Neuronal stem cell (in vitro differentiated cells): ENCODE results near the gene CCNG1.

Source experiments
- DNase-seq: peaks from one replicate; pipeline ENCODE4 v3.0.0-alpha.2; 2013; ENCODE audit warnings: low spot score
- H2AFZ ChIP-seq: one replicate; pipeline ENCODE4 v1.6.1; 2013; ENCODE audit warnings: mild to moderate bottlenecking, low read length, inconsistent platforms
- H2AK5ac ChIP-seq: 2 replicates; pipeline ENCODE4 v1.6.1; 2013; ENCODE audit warnings: low read depth, mild to moderate bottlenecking, inconsistent platforms, low read length, moderate library complexity, mixed read lengths
- H2BK120ac ChIP-seq: 2 replicates; pipeline ENCODE4 v1.6.1; 2013; ENCODE audit warnings: low read depth, mild to moderate bottlenecking, inconsistent platforms, low read length, moderate library complexity, mixed read lengths
- H2BK12ac ChIP-seq: one replicate; pipeline ENCODE4 v1.6.1; 2013; ENCODE audit warnings: low read length, inconsistent platforms
- H2BK15ac ChIP-seq: 2 replicates; pipeline ENCODE4 v1.6.1; 2013; ENCODE audit warnings: mild to moderate bottlenecking, low read length, inconsistent platforms, mixed read lengths
- H2BK5ac ChIP-seq: one replicate; pipeline ENCODE4 v1.6.1; 2013; ENCODE audit warnings: inconsistent platforms, mild to moderate bottlenecking, low read length, moderate library complexity
- H3K14ac ChIP-seq: one replicate; pipeline ENCODE4 v1.6.1; 2013; ENCODE audit warnings: low read length, inconsistent platforms
- H3K18ac ChIP-seq: 2 replicates; pipeline ENCODE4 v1.6.1; 2013; ENCODE audit warnings: low read length, inconsistent platforms
- H3K23ac ChIP-seq: 2 replicates; pipeline ENCODE4 v1.6.1; 2013; ENCODE audit warnings: low read depth, mild to moderate bottlenecking, mixed read lengths, low read length, inconsistent platforms; ENCODE audit not compliant: poor library complexity
- H3K27ac ChIP-seq: replicated peaks from 3 replicates; pipeline ENCODE4 v1.5.1; 2013; ENCODE audit warnings: low read length, inconsistent platforms
- H3K27me3 ChIP-seq, 3 experiments: 2 replicates each; pipeline ENCODE4 v1.6.1; 2013; ENCODE audit warnings: low read length in 3 of 3, mild to moderate bottlenecking in 2 of 3, inconsistent platforms in 1 of 3, low read depth in 1 of 3, mixed read lengths in 1 of 3, moderate library complexity in 1 of 3; ENCODE audit not compliant: control insufficient read depth in 3 of 3, insufficient read depth in 3 of 3
- H3K36me3 ChIP-seq, 2 donors: replicated peaks in 1 of 2; 2 replicates each; pipeline ENCODE4 v1.6.1; 2013; ENCODE audit warnings: low read length in 2 of 2; ENCODE audit not compliant: control insufficient read depth in 2 of 2, insufficient read depth in 2 of 2
- H3K4ac ChIP-seq: 2 replicates; pipeline ENCODE4 v1.6.1; 2013; ENCODE audit warnings: inconsistent platforms, mild to moderate bottlenecking, low read length, moderate library complexity
- H3K4me1 ChIP-seq, 2 donors: 1 replicate in 1 of 2; 2 replicates in 1 of 2; pipeline ENCODE4 v1.6.1; 2013; ENCODE audit warnings: low read length in 2 of 2, low read depth in 1 of 2; ENCODE audit not compliant: control insufficient read depth in 2 of 2, insufficient read depth in 1 of 2
- H3K4me2 ChIP-seq: one replicate; pipeline ENCODE4 v1.6.1; 2013; ENCODE audit warnings: mild to moderate bottlenecking, low read length, inconsistent platforms; ENCODE audit not compliant: insufficient read depth, poor library complexity, severe bottlenecking
- H3K4me3 ChIP-seq, 2 donors: 2 replicates each; pipeline ENCODE4 v1.5.1; 2013; ENCODE audit warnings: low read length in 2 of 2, mild to moderate bottlenecking in 2 of 2, inconsistent platforms in 1 of 2, moderate library complexity in 1 of 2
- H3K79me1 ChIP-seq: one replicate; pipeline ENCODE4 v1.6.1; 2013; ENCODE audit warnings: low read depth, mild to moderate bottlenecking, inconsistent platforms, low read length, moderate library complexity
- H3K9ac ChIP-seq: one replicate; pipeline ENCODE4 v1.6.1; 2013; ENCODE audit warnings: mild to moderate bottlenecking, low read depth, low read length, inconsistent platforms; ENCODE audit not compliant: poor library complexity
- H3K9me3 ChIP-seq, 2 donors: replicated peaks in 1 of 2; 2 replicates each; pipeline versions ENCODE3 to v1.6.1; 2013; ENCODE audit warnings: low read length in 2 of 2, mild to moderate bottlenecking in 2 of 2, inconsistent platforms in 1 of 2, low read depth in 1 of 2, mixed read lengths in 1 of 2, moderate library complexity in 1 of 2; ENCODE audit not compliant: control insufficient read depth in 2 of 2, insufficient read depth in 1 of 2
- H4K8ac ChIP-seq: one replicate; pipeline ENCODE4 v1.6.1; 2013; ENCODE audit warnings: low read depth, mild to moderate bottlenecking, inconsistent platforms, low read length, moderate library complexity
- H4K91ac ChIP-seq: one replicate; pipeline ENCODE4 v1.6.1; 2013; ENCODE audit warnings: low read length, low read depth, mild to moderate bottlenecking, inconsistent platforms; ENCODE audit not compliant: poor library complexity
- WGBS, 2 donors: extraction: QIAGEN DNeasy Blood & Tissue Kit; methylation state at CpG; one replicate each; pipeline ENCODE4 v1.1.7; 2013; ENCODE audit warnings: missing lambda C conversion rate in 2 of 2, mixed read lengths in 1 of 2; ENCODE audit not compliant: insufficient read length in 2 of 2, insufficient replicate concordance in 1 of 2; ENCODE audit errors: extremely low coverage in 2 of 2; 5-methylcytosine and 5-hydroxymethylcytosine counted together

Gene CCNG1

GRCh38 chr5:163447191-163447590 is 9.8 kb downstream of the CCNG1 start:
- H3K27me3 ChIP-seq: no peaks in the 10 kb centered on the region
- no peaks in the 10 kb centered on the region for H3K79me1 ChIP-seq
- H4K8ac ChIP-seq: no peak overlapping the region
- H4K91ac ChIP-seq: no peak overlapping the region
- no peak overlapping the region for H2BK15ac ChIP-seq
- no peak overlapping the region for H3K4me3 ChIP-seq
- no peak overlapping the region for H3K14ac ChIP-seq
- peaks cover 0 to 8% of the 10 kb centered on the region in 2 donors for H3K9me3 ChIP-seq
- H3K9ac ChIP-seq: no peak overlapping the region
- H3K27ac ChIP-seq: no peak overlapping the region
- no peak overlapping the region for H2AK5ac ChIP-seq
- H3K18ac ChIP-seq: no peak overlapping the region
- no peaks in the 10 kb centered on the region for H3K4me1 ChIP-seq
- peaks cover 17 to 100% of the 10 kb centered on the region in 2 donors for H3K36me3 ChIP-seq
- no peak overlapping the region for H2BK12ac ChIP-seq
- no peak for DNase-seq
- no peak overlapping the region for H3K4ac ChIP-seq
- no peak overlapping the region for H2BK120ac ChIP-seq
- no peak overlapping the region for H2BK5ac ChIP-seq
- no peak overlapping the region for H3K4me2 ChIP-seq
- H3K23ac ChIP-seq: no peak overlapping the region
- H2AFZ ChIP-seq: no peak overlapping the region

GRCh38 chr5:163447875-163448274 is 10.5 kb downstream of the CCNG1 start:
- Histone ChIP-seq H4K8ac (no peak overlapping the region), H3K27ac (no peak overlapping the region), H2BK15ac (no peak overlapping the region), H3K27me3 (no peaks in the 10 kb centered on the region), H2BK5ac (no peak overlapping the region), H3K4me2 (no peak overlapping the region), H3K14ac (no peak overlapping the region), H3K4me3 (no peak overlapping the region), H3K23ac (no peak overlapping the region), H2AK5ac (no peak overlapping the region), H3K9me3 (peaks cover 0 to 8% of the 10 kb centered on the region in 2 donors), H2BK12ac (no peak overlapping the region), H4K91ac (no peak overlapping the region), H3K9ac (no peak overlapping the region), H2AFZ (no peak overlapping the region), H2BK120ac (no peak overlapping the region), H3K79me1 (no peaks in the 10 kb centered on the region), H3K4ac (no peak overlapping the region), H3K4me1 (no peaks in the 10 kb centered on the region), H3K36me3 (peaks cover 15 to 100% of the 10 kb centered on the region in 2 donors), H3K18ac (no peak overlapping the region)
- no peak for DNase-seq
- WGBS, 2 donors: no CpG with 5 or more reads among the region's 3 CpGs

- Histone ChIP-seq H3K4me3 (no peak overlapping the region), H3K18ac (no peak overlapping the region), H3K23ac (no peak overlapping the region), H4K91ac (no peak overlapping the region), H2BK12ac (no peak overlapping the region), H3K79me1 (no peaks in the 10 kb centered on the region), H3K9me3 (peaks cover 0 to 8% of the 10 kb centered on the region in 2 donors), H3K4ac (no peak overlapping the region), H2BK120ac (no peak overlapping the region), H3K27me3 (no peaks in the 10 kb centered on the region), H2BK5ac (no peak overlapping the region), H3K9ac (no peak overlapping the region), H2AK5ac (no peak overlapping the region), H2BK15ac (no peak overlapping the region), H3K4me2 (no peak overlapping the region), H3K36me3 (peaks cover 15 to 100% of the 10 kb centered on the region in 2 donors), H3K4me1 (no peaks in the 10 kb centered on the region), H4K8ac (no peak overlapping the region), H2AFZ (no peak overlapping the region), H3K27ac (no peak overlapping the region), H3K14ac (no peak overlapping the region)
- DNase-seq: no peak
Measured at GRCh38 chr5:163448491-163448890, 11.1 kb downstream of the CCNG1 start.

- H2AFZ ChIP-seq: no peak overlapping the region
- H2BK15ac ChIP-seq: no peak overlapping the region
- H3K4me1 ChIP-seq: no peaks in the 10 kb centered on the region
- no peak for DNase-seq
- H3K9me3 ChIP-seq: peaks cover 0 to 11% of the 10 kb centered on the region in 2 donors
- no peak overlapping the region for H3K23ac ChIP-seq
- no peak overlapping the region for H2BK120ac ChIP-seq
- H3K27me3 ChIP-seq: no peaks in the 10 kb centered on the region
- no peak overlapping the region for H4K91ac ChIP-seq
- no peak overlapping the region for H2AK5ac ChIP-seq
- peaks cover 11 to 100% of the 10 kb centered on the region in 2 donors for H3K36me3 ChIP-seq
- H3K4me2 ChIP-seq: no peak overlapping the region
- H3K14ac ChIP-seq: no peak overlapping the region
- no peak overlapping the region for H2BK12ac ChIP-seq
- H3K4ac ChIP-seq: no peak overlapping the region
- no peak overlapping the region for H3K27ac ChIP-seq
- H3K4me3 ChIP-seq: no peak overlapping the region
- H3K79me1 ChIP-seq: no peaks in the 10 kb centered on the region
- H3K18ac ChIP-seq: no peak overlapping the region
- H2BK5ac ChIP-seq: no peak overlapping the region
- no peak overlapping the region for H4K8ac ChIP-seq
- WGBS, 2 donors: no CpG with 5 or more reads among the region's 8 CpGs
- H3K9ac ChIP-seq: no peak overlapping the region
Measured at GRCh38 chr5:163451489-163451888, 14.1 kb downstream of the CCNG1 start.
